Activated T-helper 1 cell treated with anti-CD3 and anti-CD28 coated beads, Interleukin-12 subunit alpha, Interleukin-12 subunit beta, Interleukin-2, Interleukin-4 antibody, amounts not matched to agents 30 ng/mL and 10 ng/mL and 1 ng/mL, durations not matched to agents 14 hours and 24 hours and 36 hours (primary cell): Measurements from ENCODE around the gene SH3RF3. TPM values are rescaled to one million over a fixed set of nuclear protein-coding genes. Genes with fewer than 3 reads are reported as not detected.

ENCODE experiments used
- DNase-seq: peaks from one replicate; pipeline ENCODE4 v3.0.0; 2021; ENCODE audit warnings: low spot score
- H3K27ac Mint-ChIP-seq: one replicate; pipeline ENCODE4 v1.8.0; 2021; ENCODE audit warnings: mild to moderate bottlenecking, mixed read lengths
- H3K27me3 Mint-ChIP-seq: one replicate; pipeline ENCODE4 v1.8.0; 2022; ENCODE audit warnings: mild to moderate bottlenecking, moderate library complexity, mixed read lengths; ENCODE audit not compliant: insufficient read depth
- H3K36me3 Mint-ChIP-seq: one replicate; pipeline ENCODE4 v1.8.0; 2021; ENCODE audit warnings: low read depth, mixed read lengths
- H3K4me1 Mint-ChIP-seq: one replicate; pipeline ENCODE4 v1.8.0; 2021; ENCODE audit warnings: low read depth, mixed read lengths
- H3K4me3 Mint-ChIP-seq: one replicate; pipeline ENCODE4 v1.8.0; 2021; ENCODE audit warnings: mild to moderate bottlenecking, moderate library complexity, mixed read lengths
- H3K9me3 Mint-ChIP-seq: one replicate; pipeline ENCODE4 v1.8.0; 2021; ENCODE audit warnings: mixed read lengths
- intact Hi-C: fragments of 100-400 bp; cut with micrococcal nuclease; formaldehyde crosslinking; loops from one replicate; pipeline ENCODE4 v1.15.1; 2024
- total RNA-seq: library from RNA; stranded (reverse); gene quantifications from 2 replicates; pipeline ENCODE4 v1.2.3, GENCODE V29; 2022

Gene SH3RF3
- total RNA-seq, 1 donor from 2014 or later = 0.39 TPM

- intact Hi-C loops = no loop called here
- no peak overlapping the region for H3K4me3 Mint-ChIP-seq
- DNase-seq = no peak
- no peaks in the 10 kb centered on the region for H3K4me1 Mint-ChIP-seq
- no peaks in the 10 kb centered on the region for H3K36me3 Mint-ChIP-seq
- peaks cover 12% of the 10 kb centered on the region for H3K27me3 Mint-ChIP-seq
- no peak overlapping the region for H3K27ac Mint-ChIP-seq
- H3K9me3 Mint-ChIP-seq = no peaks in the 10 kb centered on the region
These were observed 158.4 kb downstream of the SH3RF3 start for GRCh38 chr2:109287413-109287812.

- Mint-ChIP-seq H3K4me3 (no peak overlapping the region), H3K9me3 (no peaks in the 10 kb centered on the region), H3K4me1 (no peaks in the 10 kb centered on the region), H3K36me3 (no peaks in the 10 kb centered on the region), H3K27me3 (peaks cover 13% of the 10 kb centered on the region), H3K27ac (no peak overlapping the region)
- DNase-seq = no peak
- intact Hi-C loops = no loop called here
These were observed 158.8 kb downstream of the SH3RF3 start for GRCh38 chr2:109287838-109288237.

DNA sequence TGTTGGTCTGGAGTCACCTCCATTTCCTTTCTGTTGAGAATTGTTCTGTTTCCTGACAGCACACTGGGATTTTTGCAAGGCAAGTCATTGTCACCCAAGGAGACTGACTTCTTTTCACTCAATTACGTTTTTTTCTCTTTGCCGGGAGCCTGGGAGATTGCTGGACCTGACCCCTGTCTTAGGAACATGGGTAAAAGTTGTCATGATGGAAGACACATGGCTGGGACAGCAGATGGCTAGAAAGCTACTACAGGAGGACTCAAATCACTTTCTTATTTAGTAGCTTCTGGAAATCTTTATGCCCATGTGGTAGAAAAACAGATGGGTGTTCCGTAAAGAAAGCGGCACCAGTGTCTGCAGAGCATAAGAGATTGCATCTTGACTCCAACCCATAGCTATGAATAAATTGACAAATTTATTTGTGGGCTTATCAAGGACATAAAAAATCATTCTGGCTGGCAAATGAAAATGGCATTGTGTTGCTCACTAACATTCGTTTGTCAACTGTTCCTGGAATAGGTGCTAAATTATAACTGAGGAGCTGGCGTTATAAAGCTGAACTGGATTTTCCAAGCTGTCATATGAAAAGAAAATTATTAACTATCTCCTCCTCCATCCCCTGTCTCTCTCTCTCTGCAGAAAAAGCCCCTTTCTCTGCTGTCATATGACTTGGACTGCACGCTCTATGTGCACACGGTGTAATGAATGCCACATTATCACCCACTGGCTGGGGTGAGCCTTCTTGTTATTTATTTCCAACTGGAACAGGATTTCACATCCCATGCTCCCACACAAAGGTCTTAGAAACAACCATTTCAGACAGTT, 159.8 kb downstream of the SH3RF3 start:
- H3K36me3 Mint-ChIP-seq = no peaks in the 10 kb centered on the region
- no peak for DNase-seq
- H3K9me3 Mint-ChIP-seq = no peaks in the 10 kb centered on the region
- intact Hi-C loops = no loop called here
- H3K27me3 Mint-ChIP-seq = peaks cover 13% of the 10 kb centered on the region
- H3K27ac Mint-ChIP-seq = no peak overlapping the region
- no peak overlapping the region for H3K4me3 Mint-ChIP-seq
- no peaks in the 10 kb centered on the region for H3K4me1 Mint-ChIP-seq

- no peaks in the 10 kb centered on the region for H3K9me3 Mint-ChIP-seq
- H3K4me1 Mint-ChIP-seq = no peaks in the 10 kb centered on the region
- H3K27ac Mint-ChIP-seq = no peak overlapping the region
- DNase-seq = no peak
- H3K27me3 Mint-ChIP-seq = peaks cover 11% of the 10 kb centered on the region
- H3K36me3 Mint-ChIP-seq = no peaks in the 10 kb centered on the region
- no peak overlapping the region for H3K4me3 Mint-ChIP-seq
- intact Hi-C loops = no loop called here
These were observed 160.7 kb downstream of the SH3RF3 start for GRCh38 chr2:109289504-109290222.

GRCh38 chr2:109290887-109291643, 162.1 kb downstream of the SH3RF3 start:
- no peak overlapping the region for H3K27ac Mint-ChIP-seq
- DNase-seq = no peak
- H3K4me3 Mint-ChIP-seq = no peak overlapping the region
- H3K27me3 Mint-ChIP-seq = peaks cover 10% of the 10 kb centered on the region
- H3K9me3 Mint-ChIP-seq = no peaks in the 10 kb centered on the region
- intact Hi-C loops = no loop called here
- H3K36me3 Mint-ChIP-seq = no peaks in the 10 kb centered on the region
- H3K4me1 Mint-ChIP-seq = no peaks in the 10 kb centered on the region

- Mint-ChIP-seq H3K4me1 (no peaks in the 10 kb centered on the region), H3K27me3 (peaks cover 10% of the 10 kb centered on the region)
- intact Hi-C loops = no loop called here
These were observed 163.4 kb downstream of the SH3RF3 start for GRCh38 chr2:109292386-109292785.

GRCh38 chr2:109293663-109294062, 164.7 kb downstream of the SH3RF3 start:
- DNase-seq = no peak
- no peak overlapping the region for H3K4me3 Mint-ChIP-seq
- H3K27ac Mint-ChIP-seq = no peak overlapping the region
- H3K4me1 Mint-ChIP-seq = no peaks in the 10 kb centered on the region
- intact Hi-C loops = no loop called here
- H3K9me3 Mint-ChIP-seq = no peaks in the 10 kb centered on the region
- peaks cover 10% of the 10 kb centered on the region for H3K27me3 Mint-ChIP-seq
- H3K36me3 Mint-ChIP-seq = no peaks in the 10 kb centered on the region

More at GRCh38 chr2:109292386-109292785, 163.4 kb downstream of the SH3RF3 start:
- Mint-ChIP-seq H3K36me3 (no peaks in the 10 kb centered on the region), H3K27ac (no peak overlapping the region), H3K9me3 (no peaks in the 10 kb centered on the region), H3K4me3 (no peak overlapping the region)
- DNase-seq = no peak

- intact Hi-C loops = no loop called here
- no peaks in the 10 kb centered on the region for H3K4me1 Mint-ChIP-seq
- H3K36me3 Mint-ChIP-seq = no peaks in the 10 kb centered on the region
- H3K27ac Mint-ChIP-seq = no peak overlapping the region
- no peak for DNase-seq
- no peak overlapping the region for H3K4me3 Mint-ChIP-seq
- peaks cover 4% of the 10 kb centered on the region for H3K27me3 Mint-ChIP-seq
- H3K9me3 Mint-ChIP-seq = no peaks in the 10 kb centered on the region
These were observed 165.5 kb downstream of the SH3RF3 start for GRCh38 chr2:109294523-109294922.

GRCh38 chr2:109295070-109295780, 166.2 kb downstream of the SH3RF3 start:
- Mint-ChIP-seq H3K9me3 (no peaks in the 10 kb centered on the region), H3K4me3 (no peak overlapping the region), H3K36me3 (no peaks in the 10 kb centered on the region), H3K27me3 (peaks cover 2% of the 10 kb centered on the region), H3K4me1 (no peaks in the 10 kb centered on the region), H3K27ac (no peak overlapping the region)
- intact Hi-C loops = no loop called here
- DNase-seq = no peak

DNA sequence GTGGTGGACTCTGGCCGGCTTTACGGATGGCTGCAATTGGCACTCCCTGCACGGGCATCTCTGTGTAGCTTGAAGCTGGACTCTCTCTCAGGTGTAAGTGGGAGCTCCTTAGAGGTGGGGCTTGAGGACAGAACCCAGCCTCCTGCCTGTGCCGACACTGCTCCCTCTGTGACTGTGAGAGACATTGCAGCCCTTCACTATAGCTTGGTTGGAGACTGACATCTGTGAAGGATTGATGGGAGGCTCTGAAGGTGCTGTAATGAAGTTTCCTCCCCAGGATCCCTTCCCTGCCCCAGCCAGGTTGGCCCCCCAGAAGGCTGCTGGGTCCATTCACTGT, 166.7 kb downstream of the SH3RF3 start:
- no peak for DNase-seq
- Mint-ChIP-seq H3K4me1 (no peaks in the 10 kb centered on the region), H3K36me3 (no peaks in the 10 kb centered on the region), H3K27me3 (peaks cover 2% of the 10 kb centered on the region), H3K9me3 (no peaks in the 10 kb centered on the region), H3K4me3 (no peak overlapping the region), H3K27ac (no peak overlapping the region)
- intact Hi-C loops = no loop called here

- H3K4me1 Mint-ChIP-seq = no peaks in the 10 kb centered on the region
- no peak for DNase-seq
- intact Hi-C loops = no loop called here
- no peaks in the 10 kb centered on the region for H3K36me3 Mint-ChIP-seq
- no peak overlapping the region for H3K4me3 Mint-ChIP-seq
- no peaks in the 10 kb centered on the region for H3K27me3 Mint-ChIP-seq
- H3K27ac Mint-ChIP-seq = no peak overlapping the region
- no peaks in the 10 kb centered on the region for H3K9me3 Mint-ChIP-seq
These were observed 168.8 kb downstream of the SH3RF3 start for GRCh38 chr2:109297566-109298490.

GRCh38 chr2:109298851-109299250, 169.8 kb downstream of the SH3RF3 start:
- Mint-ChIP-seq H3K4me3 (no peak overlapping the region), H3K4me1 (no peaks in the 10 kb centered on the region), H3K9me3 (no peaks in the 10 kb centered on the region), H3K27ac (no peak overlapping the region), H3K27me3 (no peaks in the 10 kb centered on the region), H3K36me3 (no peaks in the 10 kb centered on the region)
- intact Hi-C loops = no loop called here
- DNase-seq = no peak
